Fibroblast of lung (primary cell): ENCODE results near the gene ANKS1A.

ENCODE experiments used
- CTCF ChIP-seq, 2 donors: IDR thresholded peaks in 1 of 2; conservative IDR thresholded peaks in 1 of 2; 1 replicate in 1 of 2; 2 replicates in 1 of 2; pipeline ENCODE4 v1.5.1; 2011 to 2012; ENCODE audit warnings: low read length in 2 of 2, control low read depth in 1 of 2, inconsistent platforms in 1 of 2, low read depth in 1 of 2, mild to moderate bottlenecking in 1 of 2
- EZH2 ChIP-seq: IDR thresholded peaks from 2 replicates; pipeline ENCODE4 v1.5.1; 2012; ENCODE audit warnings: low read length, control low read depth, mild to moderate bottlenecking; ENCODE audit errors: missing control alignments

- no peak for TF ChIP-seq CTCF (conservative IDR thresholded peaks at IDR 0.05 in 1 of 2, IDR thresholded peaks at IDR 0.05 in 1 of 2; ENCODE audit: low read depth in 1 of 2, low read length in 2 of 2)
- no peak for TF ChIP-seq EZH2
Measured at GRCh38 chr6:34919651-34920050, 30.6 kb downstream of the ANKS1A start.
